Thyroid gland (tissue), 4 donors: ENCODE measurements around the gene ARHGEF35.
"Not testable (repeated sequence)": the region's sequence is repeated elsewhere in the genome, so short reads cannot be mapped to it uniquely, and the experiment has no call there.

Experiments used
- POLR2A ChIP-seq, 2 donors: fragments of 450-650 bp; IDR thresholded peaks; one replicate each; pipeline ENCODE4 v1.6.1; 2017; ENCODE audit warnings: antibody characterized with exemption in 2 of 2, mild to moderate bottlenecking in 2 of 2, moderate library complexity in 1 of 2
- TF ChIP-seq, protein P1 (sequence below), 6 experiments: fragments of 200-600 bp in 3 of 6; fragments of 450-650 bp in 3 of 6; sonication (generic) in 3 of 6; IDR thresholded peaks; one replicate each; pipeline ENCODE4 v1.5.1; 2016 to 2019; ENCODE audit warnings: antibody characterized with exemption in 6 of 6, mild to moderate bottlenecking in 2 of 6, inconsistent platforms in 1 of 6, moderate library complexity in 1 of 6

DNA sequence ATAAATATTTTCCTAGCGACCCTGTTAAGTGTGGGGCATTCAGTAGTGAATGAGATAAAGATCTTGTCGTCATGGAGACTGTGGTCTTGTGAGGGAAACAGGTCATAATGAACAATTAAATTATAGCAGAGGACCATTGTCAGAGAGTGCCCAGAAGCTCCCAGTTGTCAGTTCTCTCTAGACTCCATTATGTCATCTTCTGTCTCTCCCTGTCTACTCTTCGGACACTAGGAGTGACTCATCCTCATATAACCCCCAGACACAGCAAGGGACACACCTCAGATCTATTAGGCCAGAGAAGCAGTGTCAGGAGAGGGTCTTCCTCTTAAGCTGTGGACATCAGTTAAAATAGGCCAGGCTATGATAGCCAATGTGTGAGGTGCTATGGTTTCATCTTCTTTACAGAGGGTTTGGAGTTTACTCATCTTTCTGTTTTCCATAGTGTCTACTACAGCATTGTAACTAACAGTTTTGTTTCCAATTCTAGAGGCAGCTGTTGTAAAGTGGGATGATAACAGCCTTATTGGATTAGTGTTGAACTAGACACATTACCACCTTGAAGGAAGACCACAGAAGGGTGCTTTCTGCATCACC is 7.0 kb downstream of the ARHGEF35 start:
- TF ChIP-seq POLR2A (IDR thresholded peaks at IDR 0.05) = not testable (repeated sequence)
- TF ChIP-seq, protein P1, sequence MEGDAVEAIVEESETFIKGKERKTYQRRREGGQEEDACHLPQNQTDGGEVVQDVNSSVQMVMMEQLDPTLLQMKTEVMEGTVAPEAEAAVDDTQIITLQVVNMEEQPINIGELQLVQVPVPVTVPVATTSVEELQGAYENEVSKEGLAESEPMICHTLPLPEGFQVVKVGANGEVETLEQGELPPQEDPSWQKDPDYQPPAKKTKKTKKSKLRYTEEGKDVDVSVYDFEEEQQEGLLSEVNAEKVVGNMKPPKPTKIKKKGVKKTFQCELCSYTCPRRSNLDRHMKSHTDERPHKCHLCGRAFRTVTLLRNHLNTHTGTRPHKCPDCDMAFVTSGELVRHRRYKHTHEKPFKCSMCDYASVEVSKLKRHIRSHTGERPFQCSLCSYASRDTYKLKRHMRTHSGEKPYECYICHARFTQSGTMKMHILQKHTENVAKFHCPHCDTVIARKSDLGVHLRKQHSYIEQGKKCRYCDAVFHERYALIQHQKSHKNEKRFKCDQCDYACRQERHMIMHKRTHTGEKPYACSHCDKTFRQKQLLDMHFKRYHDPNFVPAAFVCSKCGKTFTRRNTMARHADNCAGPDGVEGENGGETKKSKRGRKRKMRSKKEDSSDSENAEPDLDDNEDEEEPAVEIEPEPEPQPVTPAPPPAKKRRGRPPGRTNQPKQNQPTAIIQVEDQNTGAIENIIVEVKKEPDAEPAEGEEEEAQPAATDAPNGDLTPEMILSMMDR (IDR thresholded peaks at IDR 0.05) = not testable (repeated sequence)
